ACC112 (cell line): ENCODE results near the gene TAGLN3.

Experiments
- H2AFZ ChIP-seq: fragments of 200-600 bp; sonication (generic); one replicate; pipeline ENCODE4 v1.6.0; 2017; ENCODE audit warnings: antibody characterized with exemption, low read length; ENCODE audit not compliant: unreplicated experiment
- H3K27ac ChIP-seq: fragments of 200-600 bp; sonication (generic); 2 replicates; pipeline ENCODE4 v1.5.1; 2014; ENCODE audit warnings: low read depth, mild to moderate bottlenecking, antibody characterized with exemption, low read length, moderate library complexity
- H3K27me3 ChIP-seq: fragments of 200-600 bp; sonication (generic); 2 replicates; pipeline ENCODE4 v1.6.1; 2014; ENCODE audit warnings: mild to moderate bottlenecking, antibody characterized with exemption, low read length, moderate library complexity, mixed read lengths; ENCODE audit not compliant: insufficient read depth
- H3K36me3 ChIP-seq: fragments of 200-600 bp; sonication (generic); 2 replicates; pipeline ENCODE4 v1.6.1; 2016; ENCODE audit warnings: mild to moderate bottlenecking, antibody characterized with exemption, low read length, moderate library complexity, mixed read lengths; ENCODE audit not compliant: insufficient read depth
- H3K4me1 ChIP-seq: fragments of 200-600 bp; sonication (generic); one replicate; pipeline ENCODE4 v1.6.1; 2016; ENCODE audit warnings: low read length, mixed read lengths; ENCODE audit not compliant: insufficient read depth, unreplicated experiment, control insufficient read depth
- H3K4me3 ChIP-seq: fragments of 200-600 bp; sonication (generic); 2 replicates; pipeline ENCODE4 v1.5.1; 2014; ENCODE audit warnings: mild to moderate bottlenecking, low read depth, low read length
- H3K79me2 ChIP-seq: fragments of 200-600 bp; sonication (generic); one replicate; pipeline ENCODE4 v1.6.0; 2016; ENCODE audit warnings: low read length; ENCODE audit not compliant: control insufficient read depth, unreplicated experiment, insufficient read depth

The TAGLN3 gene

GRCh38 chr3:112047264-112047663, 48.5 kb downstream of the TAGLN3 start:
- no peak overlapping the region for H2AFZ ChIP-seq
- no peaks in the 10 kb centered on the region for H3K27me3 ChIP-seq
- no peaks in the 10 kb centered on the region for H3K79me2 ChIP-seq
- H3K4me3 ChIP-seq, result no peak overlapping the region
- H3K36me3 ChIP-seq, result no peaks in the 10 kb centered on the region
- no peaks in the 10 kb centered on the region for H3K4me1 ChIP-seq
- no peak overlapping the region for H3K27ac ChIP-seq

DNA sequence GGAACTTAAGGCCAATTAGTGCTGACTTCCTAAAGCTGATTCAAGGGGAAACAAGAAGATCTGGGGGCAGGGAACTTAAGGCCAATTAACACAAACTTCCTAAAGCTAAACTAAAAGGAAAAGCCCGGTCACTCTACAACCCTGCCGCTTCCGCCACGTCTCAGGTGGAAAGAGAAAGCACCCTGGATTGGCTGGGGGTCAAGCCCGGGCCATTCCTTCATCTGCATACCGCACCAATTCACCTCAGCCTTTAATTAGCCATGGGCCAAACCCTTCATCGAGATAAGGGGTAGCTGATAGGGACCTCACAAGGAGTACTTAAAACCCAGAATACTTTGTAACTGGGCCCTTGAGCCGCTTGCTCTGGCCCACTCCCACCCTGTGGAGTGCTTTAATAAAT, 50.2 kb downstream of the TAGLN3 start:
- Histone ChIP-seq H3K27ac (no peak overlapping the region), H3K36me3 (no peaks in the 10 kb centered on the region), H3K4me3 (no peak overlapping the region), H2AFZ (no peak overlapping the region), H3K4me1 (no peaks in the 10 kb centered on the region), H3K79me2 (no peaks in the 10 kb centered on the region), H3K27me3 (no peaks in the 10 kb centered on the region)

DNA sequence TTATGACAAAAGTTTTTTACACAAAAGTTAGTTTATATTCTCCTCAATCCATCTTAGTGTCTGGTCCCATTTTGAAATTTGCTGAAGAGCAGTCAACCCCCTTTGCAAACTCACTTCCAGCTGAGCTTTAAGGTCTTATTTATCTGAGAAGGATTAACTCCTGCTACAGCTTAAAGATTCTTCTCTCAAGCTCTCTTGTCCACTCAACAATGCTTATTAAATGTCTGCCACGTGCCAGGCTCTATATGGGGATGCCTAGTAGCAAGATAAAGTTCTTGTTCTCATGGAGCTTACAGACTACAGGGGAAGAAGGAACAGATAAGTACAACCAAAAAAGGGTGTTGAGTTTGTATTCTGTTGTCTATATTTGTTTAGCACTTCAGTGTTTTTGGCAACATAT, 54.5 kb downstream of the TAGLN3 start:
- Histone ChIP-seq H3K36me3 (no peaks in the 10 kb centered on the region), H3K4me1 (peaks cover 10% of the 10 kb centered on the region), H3K4me3 (no peak overlapping the region), H3K79me2 (no peaks in the 10 kb centered on the region), H3K27ac (no peak overlapping the region), H3K27me3 (no peaks in the 10 kb centered on the region), H2AFZ (no peak overlapping the region)

GRCh38 chr3:112056451-112056929, 57.8 kb downstream of the TAGLN3 start:
- H3K27ac ChIP-seq, result no peak overlapping the region
- peak overlapping the region; percentile 42; the same call in 1 of the 2 replicates for H3K4me3 ChIP-seq
- H3K4me1 ChIP-seq, result peaks cover 15% of the 10 kb centered on the region
- H3K79me2 ChIP-seq, result no peaks in the 10 kb centered on the region
- H2AFZ ChIP-seq, result peak overlapping the region; percentile 9
- H3K36me3 ChIP-seq, result no peaks in the 10 kb centered on the region
- H3K27me3 ChIP-seq, result no peaks in the 10 kb centered on the region

- H3K4me1 ChIP-seq, result peaks cover 18% of the 10 kb centered on the region
- H3K79me2 ChIP-seq, result no peaks in the 10 kb centered on the region
- no peak overlapping the region for H3K27ac ChIP-seq
- no peak overlapping the region for H2AFZ ChIP-seq
- H3K36me3 ChIP-seq, result no peaks in the 10 kb centered on the region
- no peaks in the 10 kb centered on the region for H3K27me3 ChIP-seq
- no peak overlapping the region for H3K4me3 ChIP-seq
Observed at GRCh38 chr3:112059497-112059896, 60.8 kb downstream of the TAGLN3 start.

- no peak overlapping the region for H3K27ac ChIP-seq
- no peaks in the 10 kb centered on the region for H3K36me3 ChIP-seq
Observed at GRCh38 chr3:112061152-112061551, 62.4 kb downstream of the TAGLN3 start.

More at GRCh38 chr3:112061152-112061551, 62.4 kb downstream of the TAGLN3 start:
- peak overlapping the region; percentile 59 for H2AFZ ChIP-seq
- H3K27me3 ChIP-seq, result no peaks in the 10 kb centered on the region
- no peak overlapping the region for H3K4me3 ChIP-seq
- H3K4me1 ChIP-seq, result peaks cover 16% of the 10 kb centered on the region
- H3K79me2 ChIP-seq, result no peaks in the 10 kb centered on the region
